Endothelial cell of umbilical vein (primary cell): Measurements from ENCODE around the gene TCP11. TPM values are rescaled to one million over a fixed set of nuclear protein-coding genes. Genes with fewer than 3 reads are reported as not detected.

Source experiments
- BruUV-seq: library from RNA; stranded (reverse); fragments of 400-500 nt; replicated peaks from 2 replicates; lab custom pipeline; 2021; lab: Mats Ljungman, UMichigan
- CTCF ChIA-PET: fragments of 300-600, 350-600 bp; sonication (Branson Sonifier 250); formaldehyde crosslinking; loops from one replicate; lab custom pipeline; 2021; ENCODE audit warnings: antibody characterized with exemption, inconsistent platforms; lab: Charles Lee
- POLR2A ChIA-PET: fragments of 300-600, 350-600 bp; sonication (Branson Sonifier 250); formaldehyde crosslinking; loops from one replicate; lab custom pipeline; 2021; ENCODE audit warnings: antibody characterized with exemption, inconsistent platforms; lab: Charles Lee
- DNase-seq: peaks from one replicate; pipeline ENCODE4 v3.0.0-alpha.2; 2011; ENCODE audit warnings: low read depth, low spot score
- FAIRE-seq: peaks from 2 replicates; lab custom pipeline; 2011; peaks lifted over from hg19 to GRCh38; lab: Jason Lieb, UNC
- H2AFZ ChIP-seq: 2 replicates; pipeline ENCODE4 v1.6.0; 2012; ENCODE audit warnings: low read depth, low read length, control low read depth, inconsistent platforms
- H3K27ac ChIP-seq: 2 replicates; pipeline ENCODE4 v1.5.1; 2011; ENCODE audit warnings: low read depth, mild to moderate bottlenecking, control low read depth, low read length, moderate library complexity; ENCODE audit not compliant: insufficient read depth
- H3K27me3 ChIP-seq, 2 experiments: 2 replicates each; pipeline versions ENCODE4 v1.6.0 to v1.6.1; 2011; ENCODE audit warnings: low read length in 2 of 2, mixed read lengths in 1 of 2; ENCODE audit not compliant: control insufficient read depth in 2 of 2, insufficient read depth in 2 of 2
- H3K36me3 ChIP-seq, 2 experiments: 2 replicates in 1 of 2; 3 replicates in 1 of 2; pipeline ENCODE4 v1.5.1; 2011; ENCODE audit warnings: low read length in 2 of 2, mild to moderate bottlenecking in 1 of 2, moderate library complexity in 1 of 2; ENCODE audit not compliant: control insufficient read depth in 2 of 2, insufficient read depth in 2 of 2; ENCODE audit errors: extremely low read depth in 1 of 2
- H3K4me1 ChIP-seq: 3 replicates; pipeline ENCODE4 v1.5.1; 2011; ENCODE audit warnings: mild to moderate bottlenecking, low read length; ENCODE audit not compliant: control insufficient read depth, insufficient read depth; ENCODE audit errors: extremely low read depth
- H3K4me2 ChIP-seq: 2 replicates; pipeline ENCODE4 v1.6.1; 2011; ENCODE audit warnings: low read length, control low read depth, mixed read lengths; ENCODE audit not compliant: insufficient read depth
- H3K4me3 ChIP-seq, 3 experiments: fragments of 200-600 bp in 1 of 3; sonication (generic), shearing (Covaris generic) in 1 of 3; replicated peaks in 1 of 3; 2 replicates each; pipeline ENCODE4 v1.5.1; 2011 to 2016; ENCODE audit warnings: control low read depth in 3 of 3, low read length in 3 of 3, mild to moderate bottlenecking in 2 of 3, inconsistent platforms in 1 of 3, low read depth in 1 of 3, moderate library complexity in 1 of 3; ENCODE audit not compliant: insufficient read depth in 1 of 3
- H3K79me2 ChIP-seq: 2 replicates; pipeline ENCODE4 v1.6.0; 2012; ENCODE audit warnings: low read length, inconsistent platforms; ENCODE audit not compliant: control insufficient read depth, insufficient read depth
- H3K9ac ChIP-seq: replicated peaks from 2 replicates; pipeline ENCODE3; 2011; ENCODE audit warnings: low read length, control low read depth; ENCODE audit not compliant: insufficient read depth; ENCODE audit errors: extremely low read depth
- H3K9me1 ChIP-seq: replicated peaks from 3 replicates; pipeline ENCODE4 v1.6.0; 2011; ENCODE audit warnings: mild to moderate bottlenecking, low read length; ENCODE audit not compliant: control insufficient read depth, insufficient read depth; ENCODE audit errors: extremely low read depth
- H3K9me3 ChIP-seq: replicated peaks from 2 replicates; pipeline ENCODE4 v1.5.1; 2012; ENCODE audit warnings: low read length, inconsistent platforms; ENCODE audit not compliant: control insufficient read depth, insufficient read depth
- H4K20me1 ChIP-seq: replicated peaks from 2 replicates; pipeline ENCODE3; 2011; ENCODE audit warnings: mild to moderate bottlenecking, low read length; ENCODE audit not compliant: control insufficient read depth, insufficient read depth; ENCODE audit errors: extremely low read depth
- EZH2 ChIP-seq: IDR thresholded peaks from 2 replicates; pipeline ENCODE4 v1.6.1; 2012; ENCODE audit warnings: borderline replicate concordance, low read depth, mild to moderate bottlenecking, moderate library complexity, low read length, inconsistent platforms; ENCODE audit not compliant: severe bottlenecking
- GATA2 ChIP-seq: IDR thresholded peaks from 2 replicates; pipeline ENCODE4 v1.7.0; 2011; ENCODE audit warnings: low read depth, mild to moderate bottlenecking, moderate library complexity, mixed read lengths, low read length; ENCODE audit not compliant: insufficient read length, insufficient read depth
- JUN ChIP-seq: IDR thresholded peaks from 2 replicates; pipeline ENCODE4 v1.6.1; 2011; ENCODE audit warnings: borderline replicate concordance, low read depth; ENCODE audit not compliant: insufficient read length, insufficient read depth
- MYC ChIP-seq: IDR thresholded peaks from one replicate; pipeline ENCODE4 v1.6.1; 2011; ENCODE audit warnings: mild to moderate bottlenecking, low read depth, low read length
- POLR2A ChIP-seq: IDR thresholded peaks from 2 replicates; pipeline ENCODE4 v1.6.1; 2012; ENCODE audit warnings: low read depth, mild to moderate bottlenecking, control low read depth, low read length
- dilution Hi-C: fragments of 300-500 bp; cut with MboI; formaldehyde crosslinking; loops from one replicate; pipeline ENCODE4 v1.15.0; 2019; ENCODE audit warnings: low sequenced_read_pairs; ENCODE audit not compliant: extremely low pct_ligation_motif_present
- intact Hi-C: fragments of 100-400 bp; cut with micrococcal nuclease; formaldehyde crosslinking; loops from one replicate; pipeline ENCODE4 v1.10.0; 2022
- polyA plus RNA-seq, 4 experiments: library from polyadenylated mRNA; depleted of rRNA in 3 of 4; stranded (reverse) in 3 of 4; unstranded in 1 of 4; fragments of >200 nt; gene quantifications; 2 replicates each; pipeline versions ENCODE4 v1.2.1 to v1.2.3, GENCODE V29; 2011 to 2012; ENCODE audit warnings: missing spikeins in 1 of 4
- total RNA-seq: library from RNA; stranded (reverse); gene quantifications from 2 replicates; pipeline ENCODE4 v1.2.3, GENCODE V29; 2021
- TF ChIP-seq, protein P1 (sequence below), 2 donors: IDR thresholded peaks; 1 replicate in 1 of 2; 2 replicates in 1 of 2; pipeline ENCODE4 v1.5.1; 2011; ENCODE audit warnings: low read length in 2 of 2, mild to moderate bottlenecking in 2 of 2, moderate library complexity in 2 of 2, control low read depth in 1 of 2, inconsistent platforms in 1 of 2, low read depth in 1 of 2; ENCODE audit not compliant: insufficient read depth in 1 of 2; ENCODE audit errors: extremely low read depth in 1 of 2

TCP11 gene
- total and polyA plus RNA-seq, 2 donors (not counting 3 experiments of a cell fraction or from before 2014, with no cell fraction given): 0.18 TPM; not detected in 1

DNA sequence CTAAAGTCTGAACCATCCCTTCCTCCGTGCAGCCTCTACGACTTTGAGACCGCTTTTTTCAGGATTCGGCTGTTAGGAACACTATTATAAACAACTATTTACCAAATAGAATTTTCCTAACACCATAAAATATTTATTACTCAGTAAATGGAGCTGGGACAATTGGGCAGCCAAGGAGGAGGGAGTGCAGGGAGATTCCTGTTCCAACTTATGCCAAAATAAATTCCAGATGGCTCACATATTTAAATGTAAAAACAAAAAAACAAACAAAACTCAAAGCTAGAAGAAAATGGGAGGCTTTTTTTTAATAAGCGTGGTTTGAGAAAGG lies 48.1 kb downstream of the TCP11 start:
- H3K9me3 ChIP-seq: no peaks in the 10 kb centered on the region
- peaks cover 12% of the 10 kb centered on the region for H3K4me1 ChIP-seq
- ChIA-PET CTCF (interaction anchor here (1.2 to 2.2 kb wide), 5 partner anchors 28 to 148 kb away, joined by 3 to 11 read pairs (median 3); no protein-coding TSS in a partner anchor), POLR2A (no interaction called here)
- peaks cover 0 to 6% of the 10 kb centered on the region in 2 experiments for H3K36me3 ChIP-seq
- BruUV-seq: no TSS peak
- H4K20me1 ChIP-seq: no peaks in the 10 kb centered on the region
- no peaks in the 10 kb centered on the region for H3K79me2 ChIP-seq
- no peak overlapping the region for H3K27ac ChIP-seq
- H3K9me1 ChIP-seq: no peaks in the 10 kb centered on the region
- no peak overlapping the region for H2AFZ ChIP-seq
- no peak overlapping the region for H3K4me2 ChIP-seq
- TF ChIP-seq, protein P1, sequence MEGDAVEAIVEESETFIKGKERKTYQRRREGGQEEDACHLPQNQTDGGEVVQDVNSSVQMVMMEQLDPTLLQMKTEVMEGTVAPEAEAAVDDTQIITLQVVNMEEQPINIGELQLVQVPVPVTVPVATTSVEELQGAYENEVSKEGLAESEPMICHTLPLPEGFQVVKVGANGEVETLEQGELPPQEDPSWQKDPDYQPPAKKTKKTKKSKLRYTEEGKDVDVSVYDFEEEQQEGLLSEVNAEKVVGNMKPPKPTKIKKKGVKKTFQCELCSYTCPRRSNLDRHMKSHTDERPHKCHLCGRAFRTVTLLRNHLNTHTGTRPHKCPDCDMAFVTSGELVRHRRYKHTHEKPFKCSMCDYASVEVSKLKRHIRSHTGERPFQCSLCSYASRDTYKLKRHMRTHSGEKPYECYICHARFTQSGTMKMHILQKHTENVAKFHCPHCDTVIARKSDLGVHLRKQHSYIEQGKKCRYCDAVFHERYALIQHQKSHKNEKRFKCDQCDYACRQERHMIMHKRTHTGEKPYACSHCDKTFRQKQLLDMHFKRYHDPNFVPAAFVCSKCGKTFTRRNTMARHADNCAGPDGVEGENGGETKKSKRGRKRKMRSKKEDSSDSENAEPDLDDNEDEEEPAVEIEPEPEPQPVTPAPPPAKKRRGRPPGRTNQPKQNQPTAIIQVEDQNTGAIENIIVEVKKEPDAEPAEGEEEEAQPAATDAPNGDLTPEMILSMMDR (IDR thresholded peaks at IDR 0.05; ENCODE audit: extremely low read depth in 1 of 2, insufficient read depth in 1 of 2, low read depth in 1 of 2, low read length in 2 of 2): no peak
- TF ChIP-seq POLR2A: no peak
- no peak for TF ChIP-seq MYC
- TF ChIP-seq JUN: no peak
- TF ChIP-seq EZH2: no peak
- no peak for TF ChIP-seq GATA2
- no peaks in the 10 kb centered on the region for H3K27me3 ChIP-seq
- no peak overlapping the region for H3K4me3 ChIP-seq
- FAIRE-seq (no peak), DNase-seq (no peak)
- no peak overlapping the region for H3K9ac ChIP-seq
- intact Hi-C loops (no loop called here), dilution Hi-C loops (no loop called here)
